HUES6 (cell line): ENCODE measurements around the gene VPS52.

Source experiments
- H3K27ac ChIP-seq: 2 replicates; pipeline ENCODE4 v1.7.0; 2013; ENCODE audit warnings: low read depth, mild to moderate bottlenecking, low read length, inconsistent platforms
- H3K27me3 ChIP-seq: 2 replicates; pipeline ENCODE4 v1.6.1; 2013; ENCODE audit warnings: low read length; ENCODE audit not compliant: control insufficient read depth, insufficient read depth
- H3K36me3 ChIP-seq: 2 replicates; pipeline ENCODE4 v1.6.1; 2013; ENCODE audit warnings: low read length; ENCODE audit not compliant: control insufficient read depth, insufficient read depth
- H3K4me1 ChIP-seq: 2 replicates; pipeline ENCODE4 v1.6.1; 2013; ENCODE audit warnings: low read length; ENCODE audit not compliant: control insufficient read depth, insufficient read depth
- H3K4me3 ChIP-seq: 2 replicates; pipeline ENCODE4 v1.5.1; 2013; ENCODE audit warnings: low read depth, low read length
- H3K9ac ChIP-seq: one replicate; pipeline ENCODE4 v1.6.1; 2013; ENCODE audit warnings: mild to moderate bottlenecking, low read length
- H3K9me3 ChIP-seq: 2 replicates; pipeline ENCODE4 v1.6.1; 2013; ENCODE audit warnings: low read depth, low read length; ENCODE audit not compliant: control insufficient read depth, insufficient read depth

VPS52 gene

DNA sequence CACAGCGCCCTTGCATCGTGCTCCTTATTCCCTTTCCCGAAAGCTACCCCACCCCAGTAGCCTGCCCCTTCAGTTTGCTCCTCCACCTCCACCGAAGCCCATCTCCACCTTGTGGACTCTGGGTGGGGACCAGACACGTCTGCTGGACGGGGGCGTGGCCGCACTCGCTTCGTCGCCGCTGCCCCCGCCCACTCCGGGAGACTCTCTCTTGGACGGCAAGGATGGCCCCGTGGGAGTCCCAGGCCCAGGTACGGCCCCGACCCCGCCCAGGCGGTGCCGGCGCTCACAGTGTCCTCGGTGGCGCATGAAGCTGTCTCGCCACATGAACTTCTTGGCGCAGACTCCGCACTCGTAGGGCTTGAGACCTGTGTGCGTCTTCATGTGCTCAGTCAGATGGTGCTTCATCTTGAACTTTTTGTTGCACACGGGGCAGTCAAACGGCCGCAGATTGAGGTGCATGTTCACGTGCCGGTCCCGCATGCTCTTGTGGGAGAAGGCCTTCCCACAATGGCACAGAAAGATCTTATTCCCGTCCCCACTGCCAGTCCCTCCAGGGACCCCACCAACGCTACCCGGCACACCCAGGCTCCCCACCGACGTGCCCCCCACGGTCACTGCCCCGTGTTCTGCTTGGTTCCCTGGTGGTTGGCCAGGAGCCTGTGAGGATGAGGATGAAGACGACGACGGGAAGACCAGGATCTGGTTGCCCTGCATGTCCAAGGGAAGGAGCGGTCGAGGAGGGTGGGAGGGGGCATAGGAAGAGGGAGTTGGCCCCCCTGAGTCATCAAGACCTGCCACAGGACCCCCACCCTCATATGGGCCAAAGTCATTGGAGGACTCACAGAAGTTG is 43.5 kb upstream of the VPS52 start:
- Histone ChIP-seq H3K27ac (no peak overlapping the region), H3K4me3 (peak overlapping the region; percentile 85), H3K9ac (no peak overlapping the region), H3K27me3 (no peaks in the 10 kb centered on the region), H3K9me3 (no peaks in the 10 kb centered on the region), H3K36me3 (peaks cover 18% of the 10 kb centered on the region), H3K4me1 (peaks cover 20% of the 10 kb centered on the region)

DNA sequence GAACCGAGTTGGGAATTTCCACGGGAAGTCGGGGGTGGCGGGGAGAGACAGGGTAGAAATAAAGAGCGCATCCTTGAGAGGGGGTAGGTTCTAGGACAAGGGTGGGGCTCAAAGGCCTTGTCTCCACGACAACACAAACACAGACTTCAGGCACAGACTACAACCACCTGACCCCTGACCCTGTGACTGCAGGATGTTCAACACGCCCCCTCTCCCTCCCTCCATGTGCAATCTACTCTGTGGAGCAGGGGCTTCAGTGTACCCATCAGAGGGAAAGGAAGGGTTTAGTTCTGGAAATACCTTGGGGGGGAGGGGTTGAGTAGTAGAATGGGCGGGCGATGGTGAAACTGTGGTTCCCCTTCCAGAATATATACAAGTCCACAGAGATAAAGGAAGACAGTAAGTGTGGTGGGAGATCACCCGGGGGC is 42.9 kb upstream of the VPS52 start:
- Histone ChIP-seq H3K36me3 (peaks cover 11% of the 10 kb centered on the region), H3K27ac (no peak overlapping the region), H3K4me1 (peaks cover 20% of the 10 kb centered on the region), H3K4me3 (peak overlapping the region; percentile 85), H3K27me3 (no peaks in the 10 kb centered on the region), H3K9me3 (no peaks in the 10 kb centered on the region), H3K9ac (no peak overlapping the region)

DNA sequence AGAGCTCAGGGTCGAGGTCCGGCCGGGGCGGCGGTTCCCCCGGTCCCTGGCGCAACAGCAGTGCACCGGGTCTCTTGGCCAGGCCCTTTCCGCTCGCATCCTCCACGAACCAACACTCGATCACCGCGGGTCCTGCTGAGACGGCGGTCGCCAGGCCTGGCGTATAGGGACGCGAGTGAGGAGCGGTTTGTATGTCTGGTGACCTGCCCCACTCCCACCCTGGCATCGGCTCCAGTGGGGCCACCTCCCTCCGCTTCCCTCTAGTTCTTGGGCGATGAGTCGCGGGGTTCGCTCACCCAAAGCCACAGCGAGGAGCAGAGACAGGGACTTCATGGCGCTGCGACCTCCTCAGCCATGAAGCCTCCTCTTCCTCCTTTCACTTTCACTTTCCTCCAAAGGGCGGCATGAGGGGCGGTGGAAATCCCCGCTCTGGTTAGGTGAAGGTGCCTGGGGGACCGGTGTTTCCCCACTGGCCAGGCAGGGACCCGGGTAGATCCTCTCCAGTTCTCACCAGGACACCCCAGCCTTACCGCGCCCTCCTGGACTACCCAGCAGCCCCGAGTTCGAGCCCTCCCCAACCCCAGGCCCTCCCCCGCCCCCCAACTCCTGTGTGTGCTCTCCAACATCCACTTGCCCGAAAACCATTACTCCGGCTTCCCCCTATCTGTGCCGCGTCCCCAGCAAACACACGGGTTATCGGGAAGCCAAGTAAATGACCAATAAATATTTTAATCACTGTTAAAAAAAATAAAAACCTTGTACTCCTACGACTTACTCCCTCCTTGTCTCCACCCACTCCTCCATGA is 42.2 kb upstream of the VPS52 start, which contains the start of gene TAPBP:
TAPBP (minus strand) TSS at position 370 of the 806 bp plus-strand sequence; CDS start at position 333, 37 bp downstream.
- Histone ChIP-seq H3K4me1 (peaks cover 20% of the 10 kb centered on the region), H3K27me3 (no peaks in the 10 kb centered on the region), H3K9ac (peak within 1 kb of the TSS; percentile 79), H3K27ac (no peak within 1 kb of the TSS), H3K4me3 (peak within 1 kb of the TSS; percentile 85), H3K9me3 (no peaks in the 10 kb centered on the region), H3K36me3 (peaks cover 5% of the 10 kb centered on the region)

DNA sequence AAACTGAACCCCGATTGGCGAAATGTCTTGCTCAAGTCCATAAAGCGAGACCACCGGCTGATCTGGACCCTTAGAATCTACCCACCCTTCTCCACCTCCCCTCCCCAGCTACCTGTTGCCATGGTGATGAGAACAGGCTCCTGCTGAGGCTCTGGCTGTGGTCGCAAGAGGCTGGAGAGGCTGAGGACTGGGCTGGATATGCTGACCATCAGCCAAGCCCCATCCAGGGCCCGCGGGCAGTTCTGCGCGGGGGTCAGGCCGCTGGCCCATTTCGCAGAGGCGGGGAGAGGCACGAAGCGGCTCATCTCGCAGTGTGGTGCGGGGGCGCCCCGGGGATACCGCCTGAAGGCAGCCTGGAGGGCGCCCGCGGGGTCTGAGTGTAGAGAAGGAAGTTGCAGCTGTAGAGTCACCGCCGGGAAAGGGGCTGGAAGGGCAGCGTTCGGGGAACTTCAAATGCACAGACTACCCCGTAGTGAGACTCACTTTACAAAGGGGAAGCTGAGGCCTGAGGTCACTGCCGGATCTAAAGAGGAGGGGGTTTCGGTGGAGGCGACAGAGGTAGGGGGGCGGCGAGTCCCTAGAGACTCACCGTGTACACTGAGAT is 41.5 kb upstream of the VPS52 start:
- Histone ChIP-seq H3K27ac (no peak overlapping the region), H3K9ac (peak overlapping the region; percentile 79), H3K9me3 (no peaks in the 10 kb centered on the region), H3K27me3 (no peaks in the 10 kb centered on the region), H3K4me1 (peaks cover 13% of the 10 kb centered on the region), H3K4me3 (peak overlapping the region; percentile 85), H3K36me3 (no peaks in the 10 kb centered on the region)

DNA sequence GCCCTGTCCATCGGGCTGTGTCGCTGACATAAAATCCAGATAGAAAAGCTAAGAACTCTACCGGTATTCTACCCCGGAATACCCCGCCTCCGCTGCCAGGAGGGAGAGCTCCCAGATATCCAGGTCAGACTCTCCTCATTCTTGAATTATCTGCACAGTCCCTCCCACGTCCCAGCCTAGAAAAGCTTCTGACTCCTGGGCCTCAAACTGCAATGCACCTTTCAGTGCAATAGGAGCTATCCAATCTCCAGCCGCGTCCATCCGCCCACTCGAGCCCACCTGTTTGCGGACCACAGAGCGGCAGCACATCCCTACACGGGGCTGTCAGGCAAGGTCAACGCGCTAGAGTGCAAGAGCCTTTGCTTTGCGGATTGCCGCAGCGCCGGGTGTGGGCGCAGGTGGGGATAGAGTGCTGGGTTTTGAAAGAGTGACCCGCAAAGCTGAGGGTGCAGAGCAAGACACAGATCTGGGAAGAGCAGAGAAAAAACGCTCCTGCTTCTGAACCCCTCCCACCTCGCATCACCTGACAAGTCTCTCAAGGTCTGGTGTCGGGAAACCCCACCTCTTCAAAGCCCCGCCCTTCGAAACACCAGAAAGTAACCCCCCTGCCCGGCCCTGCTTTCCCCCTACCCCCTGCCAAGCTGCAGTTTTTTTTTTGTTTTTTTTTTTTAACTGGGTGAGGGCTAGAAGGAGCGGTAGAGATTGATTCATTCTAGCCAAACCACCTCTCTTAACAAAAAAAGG is 40.9 kb upstream of the VPS52 start:
- peaks cover 13% of the 10 kb centered on the region for H3K4me1 ChIP-seq
- no peak overlapping the region for H3K27ac ChIP-seq
- peak overlapping the region; percentile 85 for H3K4me3 ChIP-seq
- no peaks in the 10 kb centered on the region for H3K9me3 ChIP-seq
- H3K9ac ChIP-seq = peak overlapping the region; percentile 79
- H3K36me3 ChIP-seq = no peaks in the 10 kb centered on the region
- no peaks in the 10 kb centered on the region for H3K27me3 ChIP-seq

DNA sequence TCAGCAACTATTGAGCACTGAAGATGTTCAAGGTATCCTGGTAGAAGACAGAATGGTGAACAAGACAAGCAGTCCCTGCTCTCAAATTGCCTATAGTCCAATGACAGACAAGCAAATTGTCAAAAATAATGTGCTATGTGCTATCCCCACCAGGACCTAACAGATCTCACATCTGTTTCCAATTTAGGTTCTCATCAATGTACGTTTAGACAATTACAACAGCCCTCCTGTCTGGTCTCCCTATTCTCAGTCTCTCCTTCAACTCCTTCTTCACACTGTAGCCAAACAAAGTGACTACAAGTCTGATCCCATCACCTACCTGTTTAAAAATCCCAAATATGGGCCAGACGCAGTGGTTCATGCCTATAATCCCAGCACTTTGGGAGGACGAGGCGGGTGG is 34.7 kb upstream of the VPS52 start:
- H3K36me3 ChIP-seq = no peaks in the 10 kb centered on the region; the same call in 1 of the 2 replicates
- no peak overlapping the region for H3K4me3 ChIP-seq
- H3K9me3 ChIP-seq = no peaks in the 10 kb centered on the region
- H3K9ac ChIP-seq = no peak overlapping the region
- H3K4me1 ChIP-seq = no peaks in the 10 kb centered on the region
- no peak overlapping the region for H3K27ac ChIP-seq
- H3K27me3 ChIP-seq = no peaks in the 10 kb centered on the region

DNA sequence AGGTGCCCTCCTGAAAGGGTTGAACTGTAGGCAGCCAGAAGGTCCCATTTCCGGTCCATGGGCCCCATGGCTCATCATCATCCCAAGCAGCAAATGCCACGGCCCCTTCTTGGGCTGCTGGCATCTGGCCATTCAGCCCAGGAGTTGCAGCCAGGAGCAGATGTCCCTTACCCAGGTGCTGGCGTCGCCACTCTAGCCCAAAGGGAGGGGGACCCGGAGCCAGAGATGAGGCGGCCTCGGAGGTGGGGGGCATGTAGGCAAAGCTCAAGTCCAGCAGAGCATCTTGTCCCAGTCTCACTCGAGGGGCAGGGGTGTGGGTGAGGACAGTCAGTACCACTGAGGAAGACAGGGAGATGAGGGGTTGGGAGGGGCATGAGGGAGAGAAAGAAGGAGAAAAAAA is 33.4 kb upstream of the VPS52 start:
- Histone ChIP-seq H3K36me3 (no peaks in the 10 kb centered on the region; the same call in 1 of the 2 replicates), H3K27me3 (no peaks in the 10 kb centered on the region), H3K27ac (no peak overlapping the region), H3K4me1 (no peaks in the 10 kb centered on the region), H3K9ac (no peak overlapping the region), H3K4me3 (no peak overlapping the region), H3K9me3 (no peaks in the 10 kb centered on the region)

DNA sequence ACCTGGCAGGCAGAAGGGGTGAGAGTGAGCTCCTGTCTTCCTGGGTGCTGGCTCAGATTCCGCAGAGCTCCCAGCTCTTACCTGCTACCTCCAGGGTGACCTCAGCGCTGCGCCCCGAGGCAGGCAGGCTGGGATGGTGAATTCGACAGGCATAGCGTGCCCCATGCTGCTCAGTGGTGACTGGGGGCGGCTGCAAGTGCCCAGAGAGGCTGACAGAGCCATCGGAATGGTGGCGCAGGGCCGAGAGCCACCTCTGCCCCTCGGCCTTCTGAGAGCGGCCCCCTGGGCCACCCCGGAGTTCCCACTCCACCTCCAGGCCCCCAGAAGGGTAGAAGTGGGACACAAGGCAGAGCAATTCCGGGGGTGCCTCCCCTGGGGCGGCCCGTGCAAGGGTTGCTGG is 32.5 kb upstream of the VPS52 start:
- Histone ChIP-seq H3K4me1 (no peaks in the 10 kb centered on the region), H3K9me3 (no peaks in the 10 kb centered on the region), H3K4me3 (no peak overlapping the region), H3K27ac (no peak overlapping the region), H3K9ac (no peak overlapping the region), H3K27me3 (no peaks in the 10 kb centered on the region), H3K36me3 (no peaks in the 10 kb centered on the region; the same call in 1 of the 2 replicates)

DNA sequence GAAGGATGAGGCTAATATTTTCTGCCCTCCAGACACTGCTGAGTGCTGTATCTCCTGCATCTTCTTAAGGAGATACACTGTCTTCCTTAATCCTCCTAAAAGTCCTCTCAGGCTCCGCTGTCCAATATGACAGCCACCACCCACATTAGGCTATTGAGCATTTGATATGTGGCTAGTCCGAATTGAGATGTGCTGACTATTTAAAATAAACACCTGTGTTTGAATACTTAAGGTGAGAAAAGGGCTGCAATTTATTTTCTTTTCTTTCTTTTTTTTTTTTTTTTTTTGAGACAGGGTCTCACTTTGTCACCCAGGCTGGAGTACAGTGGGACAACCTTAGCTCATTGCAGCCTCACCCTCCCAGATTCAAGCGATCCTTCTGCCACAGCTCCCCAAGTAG is 30.2 kb upstream of the VPS52 start:
- no peak overlapping the region for H3K4me3 ChIP-seq
- H3K27ac ChIP-seq = no peak overlapping the region
- H3K4me1 ChIP-seq = peaks cover 5% of the 10 kb centered on the region; the same call in 1 of the 2 replicates
- H3K9me3 ChIP-seq = no peaks in the 10 kb centered on the region
- no peaks in the 10 kb centered on the region; the same call in 1 of the 2 replicates for H3K36me3 ChIP-seq
- no peaks in the 10 kb centered on the region for H3K27me3 ChIP-seq
- H3K9ac ChIP-seq = no peak overlapping the region

DNA sequence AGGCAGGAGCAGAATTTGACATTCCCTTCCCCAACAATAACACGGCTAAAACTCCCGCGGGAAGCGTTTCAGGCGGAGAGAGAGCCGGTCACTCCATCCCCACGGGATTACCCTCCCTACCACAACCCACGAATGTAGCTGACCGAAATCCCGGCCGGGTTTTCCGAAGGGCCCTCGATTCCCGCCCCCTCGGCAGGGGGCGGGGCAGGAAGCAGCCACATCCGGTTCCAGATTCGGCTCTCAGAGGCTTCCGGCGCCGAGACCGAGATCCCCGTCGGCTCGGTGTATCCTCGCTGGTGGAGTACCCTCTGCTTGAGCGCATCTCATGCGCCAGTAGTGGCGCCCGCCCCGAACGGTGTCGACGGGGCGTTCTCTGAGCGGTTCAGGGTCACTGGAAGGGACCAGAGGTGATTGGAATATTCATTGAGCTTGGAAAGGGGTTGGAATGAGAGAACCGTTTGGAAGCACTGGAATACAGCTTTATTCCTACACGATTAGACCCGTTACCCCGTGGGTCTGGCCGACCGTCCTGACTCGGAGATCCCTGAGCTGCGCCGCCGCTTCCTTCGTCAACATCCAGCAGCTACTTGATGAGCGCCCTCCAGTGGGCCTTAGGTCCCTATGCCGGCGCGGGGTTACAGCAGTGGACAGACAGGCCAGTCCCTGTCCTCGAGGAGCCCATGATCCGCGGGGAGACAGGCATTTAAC is 27.7 kb upstream of the VPS52 start:
- Histone ChIP-seq H3K4me1 (peaks cover 6% of the 10 kb centered on the region; the same call in 1 of the 2 replicates), H3K9ac (peak overlapping the region; percentile 86), H3K36me3 (peaks cover 16% of the 10 kb centered on the region), H3K27me3 (no peaks in the 10 kb centered on the region), H3K9me3 (no peaks in the 10 kb centered on the region), H3K27ac (peak overlapping the region; percentile 80), H3K4me3 (peak overlapping the region; percentile 97)
